ENCODE measurements around the gene PPP6R3.
"Not testable (repeated sequence)": the region's sequence is repeated elsewhere in the genome, so short reads cannot be mapped to it uniquely, and the experiment has no call there.

GRCh38 chr11:68625069-68625468 lies 164.5 kb downstream of the PPP6R3 start:
- not testable (repeated sequence) for TF ChIP-seq CTCF (conservative IDR thresholded peaks at IDR 0.05; ENCODE audit: low read depth, low read length); EZH2 (IDR thresholded peaks at IDR 0.05; ENCODE audit: borderline replicate concordance, low read depth, low read length, poor library complexity, severe bottlenecking)
